PFSK-1 (cell line): ENCODE results near the gene MAOA.

Experiments used
- FOXP2 ChIP-seq: optimal IDR thresholded peaks from 2 replicates; pipeline ENCODE3; 2011; ENCODE audit warnings: borderline replicate concordance, control low read depth, inconsistent platforms; ENCODE audit not compliant: insufficient read depth; ENCODE audit errors: extremely low read length, extremely low read depth
- POLR2AphosphoS5 ChIP-seq: IDR thresholded peaks from 2 replicates; pipeline ENCODE4 v1.6.1; 2012; ENCODE audit warnings: low read depth, mild to moderate bottlenecking, control low read depth, low read length, moderate library complexity
- SIN3A ChIP-seq: IDR thresholded peaks from 2 replicates; pipeline ENCODE4 v1.6.1; 2012; ENCODE audit warnings: mild to moderate bottlenecking, low read length, moderate library complexity, borderline replicate concordance; ENCODE audit not compliant: insufficient read depth
- TAF1 ChIP-seq: IDR thresholded peaks from 2 replicates; pipeline ENCODE4 v1.6.1; 2012; ENCODE audit warnings: low read length, control low read depth, borderline replicate concordance; ENCODE audit not compliant: insufficient read depth
- TF ChIP-seq, protein P1 (sequence below), 2 experiments: IDR thresholded peaks; 2 replicates each; pipeline versions ENCODE4 v1.6.1 to v1.8.0; 2011 to 2012; ENCODE audit warnings: low read depth in 2 of 2, low read length in 2 of 2, control low read depth in 1 of 2, inconsistent platforms in 1 of 2, mild to moderate bottlenecking in 1 of 2, moderate library complexity in 1 of 2; ENCODE audit not compliant: insufficient read depth in 1 of 2

GRCh38 chrX:43707812-43708548 is 51.9 kb downstream of the MAOA start:
- TF ChIP-seq TAF1 = no peak
- TF ChIP-seq, protein P1, sequence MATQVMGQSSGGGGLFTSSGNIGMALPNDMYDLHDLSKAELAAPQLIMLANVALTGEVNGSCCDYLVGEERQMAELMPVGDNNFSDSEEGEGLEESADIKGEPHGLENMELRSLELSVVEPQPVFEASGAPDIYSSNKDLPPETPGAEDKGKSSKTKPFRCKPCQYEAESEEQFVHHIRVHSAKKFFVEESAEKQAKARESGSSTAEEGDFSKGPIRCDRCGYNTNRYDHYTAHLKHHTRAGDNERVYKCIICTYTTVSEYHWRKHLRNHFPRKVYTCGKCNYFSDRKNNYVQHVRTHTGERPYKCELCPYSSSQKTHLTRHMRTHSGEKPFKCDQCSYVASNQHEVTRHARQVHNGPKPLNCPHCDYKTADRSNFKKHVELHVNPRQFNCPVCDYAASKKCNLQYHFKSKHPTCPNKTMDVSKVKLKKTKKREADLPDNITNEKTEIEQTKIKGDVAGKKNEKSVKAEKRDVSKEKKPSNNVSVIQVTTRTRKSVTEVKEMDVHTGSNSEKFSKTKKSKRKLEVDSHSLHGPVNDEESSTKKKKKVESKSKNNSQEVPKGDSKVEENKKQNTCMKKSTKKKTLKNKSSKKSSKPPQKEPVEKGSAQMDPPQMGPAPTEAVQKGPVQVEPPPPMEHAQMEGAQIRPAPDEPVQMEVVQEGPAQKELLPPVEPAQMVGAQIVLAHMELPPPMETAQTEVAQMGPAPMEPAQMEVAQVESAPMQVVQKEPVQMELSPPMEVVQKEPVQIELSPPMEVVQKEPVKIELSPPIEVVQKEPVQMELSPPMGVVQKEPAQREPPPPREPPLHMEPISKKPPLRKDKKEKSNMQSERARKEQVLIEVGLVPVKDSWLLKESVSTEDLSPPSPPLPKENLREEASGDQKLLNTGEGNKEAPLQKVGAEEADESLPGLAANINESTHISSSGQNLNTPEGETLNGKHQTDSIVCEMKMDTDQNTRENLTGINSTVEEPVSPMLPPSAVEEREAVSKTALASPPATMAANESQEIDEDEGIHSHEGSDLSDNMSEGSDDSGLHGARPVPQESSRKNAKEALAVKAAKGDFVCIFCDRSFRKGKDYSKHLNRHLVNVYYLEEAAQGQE (IDR thresholded peaks at IDR 0.05; ENCODE audit: insufficient read depth in 1 of 2, low read depth in 2 of 2, low read length in 2 of 2) = no peak
- TF ChIP-seq SIN3A = no peak
- TF ChIP-seq POLR2AphosphoS5 = no peak
- TF ChIP-seq FOXP2 = no peak
